RPMI7951 (cell line): Measurements from ENCODE around the gene XXYLT1. TPM values are rescaled to one million over a fixed set of nuclear protein-coding genes. Genes with fewer than 3 reads are reported as not detected.

Source experiments
- DNase-seq: peaks from one replicate; pipeline ENCODE4 v3.0.0-alpha.2; 2012; ENCODE audit warnings: low read depth
- total RNA-seq: library from RNA; depleted of rRNA; stranded (reverse); fragments of >200 nt; shearing (Covaris generic); gene quantifications from 2 replicates; pipeline ENCODE4 v1.2.3, GENCODE V29; 2014

Gene XXYLT1
- total RNA-seq, 1 experiment from 2014 or later, result 24.2 TPM

GRCh38 chr3:195169011-195169649 is 101.8 kb downstream of the XXYLT1 start:
- no peak for DNase-seq

DNA sequence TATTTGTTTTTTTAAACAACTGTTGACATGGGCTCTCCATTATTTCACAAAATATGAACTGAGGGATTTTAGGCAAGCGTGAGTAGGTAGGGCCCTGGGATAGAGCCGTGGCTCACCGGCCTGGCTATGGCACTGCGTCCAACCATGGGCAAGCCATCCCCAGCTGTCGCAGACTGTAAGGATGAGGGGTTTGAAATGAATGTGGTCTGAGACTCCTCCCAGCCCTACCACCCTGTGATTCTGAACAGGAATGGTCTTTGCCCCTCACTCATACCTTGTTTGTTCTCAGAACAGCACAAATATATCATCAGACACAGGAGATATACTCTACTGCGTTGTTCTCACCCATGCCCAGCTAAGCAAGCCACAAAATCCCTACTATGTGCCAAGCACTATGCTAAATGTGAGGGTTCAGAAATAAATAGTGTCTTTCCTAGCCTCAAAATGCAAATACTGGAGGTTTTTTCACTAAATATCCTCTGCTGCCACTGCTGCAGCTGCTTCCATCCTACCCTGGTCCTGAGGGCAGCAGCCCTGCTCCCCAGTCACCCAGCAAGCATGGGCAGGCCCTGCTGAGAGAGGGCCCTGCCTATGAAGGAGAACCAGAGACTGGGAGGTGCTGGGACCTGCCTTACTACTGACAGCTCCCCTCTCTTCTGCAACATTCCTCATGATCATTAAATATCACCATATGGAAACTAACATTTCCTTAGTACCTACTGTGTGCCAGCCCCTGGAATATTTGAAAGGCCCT is 102.8 kb downstream of the XXYLT1 start:
- no peak for DNase-seq

- DNase-seq, result no peak
Measured at GRCh38 chr3:195165790-195166189, 105.2 kb downstream of the XXYLT1 start.

- no peak for DNase-seq
Measured at GRCh38 chr3:195165265-195165609, 105.7 kb downstream of the XXYLT1 start.

- DNase-seq, result no peak
Measured at GRCh38 chr3:195164573-195165264, 106.2 kb downstream of the XXYLT1 start.

GRCh38 chr3:195163719-195164572 is 107.0 kb downstream of the XXYLT1 start:
- no peak for DNase-seq

DNA sequence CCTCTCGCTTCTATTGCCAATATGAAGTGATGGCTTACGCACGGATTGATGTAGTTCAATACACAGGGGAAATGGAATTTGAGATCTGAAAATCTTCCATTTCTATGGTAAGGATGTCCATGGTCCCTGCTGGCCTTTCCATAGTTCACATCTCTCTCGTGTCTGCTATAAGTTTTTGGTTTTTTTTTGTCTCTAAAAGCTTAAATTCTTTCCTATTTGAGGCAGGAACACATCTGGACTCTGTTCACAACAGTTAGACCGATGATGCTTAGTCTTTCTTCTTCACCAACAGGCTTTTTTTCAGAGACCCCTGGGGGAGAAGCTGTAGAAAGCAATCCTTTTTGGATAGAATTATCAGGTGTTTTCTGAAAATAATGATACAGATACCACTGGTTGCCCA is 108.1 kb downstream of the XXYLT1 start:
- no peak for DNase-seq

- no peak for DNase-seq
Measured at GRCh38 chr3:195162033-195162669, 108.8 kb downstream of the XXYLT1 start.

DNA sequence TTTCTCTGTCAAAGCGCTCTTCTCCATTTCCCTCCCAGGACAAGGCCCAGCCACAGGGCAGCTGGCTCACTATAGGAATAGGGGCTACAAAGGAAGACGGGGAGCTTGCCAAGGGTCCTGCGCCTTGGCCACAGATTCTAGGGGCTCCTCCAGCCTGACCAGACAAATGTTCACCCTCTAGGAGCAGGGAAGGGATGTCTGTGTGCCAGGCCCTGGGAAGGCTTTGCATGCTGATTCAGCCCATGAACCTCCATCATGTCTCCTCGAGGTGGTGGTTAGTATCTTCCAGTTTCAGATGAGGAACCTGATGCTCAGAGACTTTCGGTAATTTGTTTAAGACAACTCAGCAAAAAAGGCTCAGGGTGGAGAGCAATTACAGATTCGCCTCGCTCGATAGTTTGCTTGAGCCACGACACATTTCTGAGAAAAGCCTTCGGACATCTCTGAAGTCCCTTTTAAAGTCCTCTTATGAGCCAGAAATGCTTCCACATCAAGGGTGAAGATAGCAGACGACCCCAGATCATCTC is 110.0 kb downstream of the XXYLT1 start:
- DNase-seq, result no peak

GRCh38 chr3:195160257-195160898 is 110.6 kb downstream of the XXYLT1 start:
- peak; percentile 32 for DNase-seq

DNA sequence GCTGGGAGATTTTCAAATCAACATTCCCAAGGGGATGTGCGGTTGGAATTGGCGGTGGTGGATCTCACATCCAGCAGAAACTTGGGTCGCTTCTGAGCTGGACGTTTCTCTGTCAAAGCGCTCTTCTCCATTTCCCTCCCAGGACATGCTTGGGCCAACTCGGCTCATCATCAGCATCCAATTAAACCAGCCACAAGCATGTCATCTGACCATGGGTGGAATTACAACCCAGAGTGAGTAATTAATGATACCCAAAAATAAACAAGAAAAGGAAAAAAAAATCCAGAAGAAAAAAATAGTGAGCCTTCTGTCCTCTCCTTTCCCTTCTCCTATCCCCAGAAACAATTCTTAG is 111.2 kb downstream of the XXYLT1 start:
- DNase-seq, result peak; percentile 51

- DNase-seq, result no peak
Measured at GRCh38 chr3:195159117-195159813, 111.7 kb downstream of the XXYLT1 start.

GRCh38 chr3:195156286-195156890 is 114.6 kb downstream of the XXYLT1 start:
- DNase-seq, result no peak

- DNase-seq, result no peak
Measured at GRCh38 chr3:195155570-195156241, 115.3 kb downstream of the XXYLT1 start.

GRCh38 chr3:195154793-195155535 is 116.0 kb downstream of the XXYLT1 start:
- peak; percentile 96 for DNase-seq

DNA sequence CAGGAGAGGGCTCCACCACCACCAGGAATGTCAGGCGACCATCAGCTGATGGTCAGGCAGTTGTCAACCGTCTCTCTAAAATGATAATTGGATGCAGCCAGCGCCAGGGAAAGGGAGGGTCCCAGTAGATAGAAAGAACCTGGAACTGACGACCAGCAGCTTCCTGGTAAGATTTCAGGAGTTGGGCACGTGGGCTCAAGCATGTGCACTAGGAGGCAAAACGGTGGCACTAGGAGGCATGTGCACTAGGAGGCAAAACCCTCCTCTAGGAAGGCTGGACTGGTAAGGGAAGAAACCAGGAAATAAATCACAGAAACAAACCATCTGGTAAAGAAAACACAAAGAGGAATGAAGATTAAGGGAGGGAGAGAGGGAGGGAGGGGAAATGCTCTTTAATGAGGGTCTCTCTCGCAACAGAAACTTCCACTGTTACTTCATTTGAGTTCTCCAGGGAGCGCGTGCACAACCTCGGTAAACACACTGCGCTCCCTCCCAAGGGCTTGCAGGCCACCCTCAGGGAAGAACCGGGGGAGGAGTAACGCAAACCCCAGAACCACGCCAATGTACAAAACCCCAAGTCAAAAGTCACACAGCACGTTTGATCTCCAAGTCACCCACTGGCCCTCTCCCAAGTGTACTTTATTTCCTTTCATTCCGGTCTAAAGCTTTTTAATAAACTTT is 116.7 kb downstream of the XXYLT1 start:
- peak; percentile 82 for DNase-seq

GRCh38 chr3:195153653-195154052 is 117.3 kb downstream of the XXYLT1 start:
- peak; percentile 39 for DNase-seq

GRCh38 chr3:195153130-195153529 is 117.8 kb downstream of the XXYLT1 start:
- peak; percentile 13 for DNase-seq
